ENCODE data around the gene NOTCH4.

DNA sequence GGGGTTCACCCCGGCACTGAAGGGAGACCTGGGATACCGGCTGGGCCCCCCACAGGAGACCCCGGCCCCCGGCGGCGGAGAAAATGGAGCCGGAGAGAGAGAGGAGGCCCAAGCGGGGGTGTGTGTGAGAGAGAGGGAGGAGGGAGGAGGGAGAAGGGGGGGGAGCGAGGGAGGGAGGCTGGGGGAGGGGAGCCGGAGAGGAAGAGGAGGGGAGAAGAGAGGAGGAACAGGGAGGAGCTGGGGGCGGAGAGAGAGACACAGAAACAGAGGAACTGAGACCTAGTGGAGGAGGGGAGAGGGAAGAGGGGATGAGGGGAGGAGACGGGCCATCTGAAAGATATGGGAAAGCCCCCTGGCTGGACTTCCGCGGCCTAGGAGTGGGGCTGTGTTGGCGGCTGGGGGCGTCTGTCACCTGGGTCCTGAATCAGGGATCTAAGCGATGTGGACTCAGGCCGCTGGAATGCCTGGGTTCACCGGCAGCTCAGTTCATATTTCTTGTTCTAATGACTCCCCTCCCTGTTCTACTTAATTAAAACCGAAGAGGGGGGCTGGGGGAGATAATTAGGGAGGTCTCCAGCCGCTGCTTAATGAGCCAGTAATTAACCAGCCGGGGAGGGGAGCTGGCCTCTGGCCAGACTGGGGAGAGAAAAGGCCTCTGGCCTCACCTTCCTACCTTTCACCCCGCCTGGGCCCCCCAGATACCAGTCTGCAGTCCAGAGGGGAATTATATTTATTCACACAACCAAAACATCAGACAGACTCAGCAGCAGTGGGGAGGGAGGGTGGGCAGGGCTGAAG is 33.6 kb downstream of the NOTCH4 start, which contains the start of gene PBX2:
- TF ChIP-seq, protein P1, sequence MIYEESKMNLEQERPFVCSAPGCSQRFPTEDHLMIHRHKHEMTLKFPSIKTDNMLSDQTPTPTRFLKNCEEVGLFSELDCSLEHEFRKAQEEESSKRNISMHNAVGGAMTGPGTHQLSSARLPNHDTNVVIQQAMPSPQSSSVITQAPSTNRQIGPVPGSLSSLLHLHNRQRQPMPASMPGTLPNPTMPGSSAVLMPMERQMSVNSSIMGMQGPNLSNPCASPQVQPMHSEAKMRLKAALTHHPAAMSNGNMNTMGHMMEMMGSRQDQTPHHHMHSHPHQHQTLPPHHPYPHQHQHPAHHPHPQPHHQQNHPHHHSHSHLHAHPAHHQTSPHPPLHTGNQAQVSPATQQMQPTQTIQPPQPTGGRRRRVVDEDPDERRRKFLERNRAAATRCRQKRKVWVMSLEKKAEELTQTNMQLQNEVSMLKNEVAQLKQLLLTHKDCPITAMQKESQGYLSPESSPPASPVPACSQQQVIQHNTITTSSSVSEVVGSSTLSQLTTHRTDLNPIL (CRISPR knock-in tag; IDR thresholded peaks at IDR 0.05; ENCODE audit: low read depth) = no peak
- no peak for TF ChIP-seq ARNTL (CRISPR knock-in tag; IDR thresholded peaks at IDR 0.05; ENCODE audit: borderline replicate concordance, low read depth)
- TF ChIP-seq GLIS3 (CRISPR knock-in tag; IDR thresholded peaks at IDR 0.05) = no peak
- no peak for TF ChIP-seq CSDC2 (CRISPR knock-in tag; IDR thresholded peaks at IDR 0.05)
- TF ChIP-seq RARB (CRISPR knock-in tag; IDR thresholded peaks at IDR 0.05) = no peak
- TF ChIP-seq OSR1 (CRISPR knock-in tag; IDR thresholded peaks at IDR 0.05) = no peak
- TF ChIP-seq TSHZ2 (CRISPR knock-in tag; IDR thresholded peaks at IDR 0.05) = no peak
- no peak for TF ChIP-seq PATZ1 (CRISPR knock-in tag; IDR thresholded peaks at IDR 0.05; ENCODE audit: borderline replicate concordance)
- TF ChIP-seq PPARA (CRISPR knock-in tag; IDR thresholded peaks at IDR 0.05; ENCODE audit: borderline replicate concordance) = no peak
- TF ChIP-seq TOX (CRISPR knock-in tag; IDR thresholded peaks at IDR 0.05; ENCODE audit: borderline replicate concordance) = no peak
- no peak for TF ChIP-seq TCF4 (CRISPR knock-in tag; IDR thresholded peaks at IDR 0.05; ENCODE audit: borderline replicate concordance)
- TF ChIP-seq ZFP30 (CRISPR knock-in tag; IDR thresholded peaks at IDR 0.05) = no peak

Measured in SK-N-SH treated with all-trans-retinoic acid at 6 μM for 48 hours (cell line).